Neural crest cell (in vitro differentiated cells): ENCODE results near the gene RAB11FIP3. TPM values are rescaled to one million over a fixed set of nuclear protein-coding genes. Genes with fewer than 3 reads are reported as not detected.

ENCODE experiments used
- DNase-seq: peaks from one replicate; pipeline ENCODE4 v3.0.0; 2021; ENCODE audit warnings: low read depth, mixed read lengths, low spot score
- H3K27ac Mint-ChIP-seq: one replicate; pipeline ENCODE4 v1.8.0; 2021; ENCODE audit warnings: mild to moderate bottlenecking, mixed read lengths; ENCODE audit not compliant: unreplicated experiment
- H3K27me3 Mint-ChIP-seq: 2 replicates; pipeline ENCODE4 v1.8.0; 2021; ENCODE audit warnings: low read depth, mild to moderate bottlenecking, mixed read lengths
- H3K36me3 Mint-ChIP-seq: 2 replicates; pipeline ENCODE4 v1.8.0; 2021; ENCODE audit warnings: low read depth, mild to moderate bottlenecking, mixed read lengths
- H3K4me1 Mint-ChIP-seq: 2 replicates; pipeline ENCODE4 v1.8.0; 2021; ENCODE audit warnings: mixed read lengths
- H3K4me3 Mint-ChIP-seq: one replicate; pipeline ENCODE4 v1.8.0; 2021; ENCODE audit warnings: mild to moderate bottlenecking, mixed read lengths
- H3K9me3 Mint-ChIP-seq: 2 replicates; pipeline ENCODE4 v1.8.0; 2021; ENCODE audit warnings: mixed read lengths
- total RNA-seq: library from RNA; stranded (reverse); gene quantifications from 2 replicates; pipeline ENCODE4 v1.2.1, GENCODE V29; 2021
- TF ChIP-seq, protein P1 (sequence below): fragments of 200-600 bp; sonication (generic); conservative IDR thresholded peaks from 2 replicates; pipeline ENCODE4 v1.5.0; 2021; ENCODE audit warnings: antibody characterized with exemption, mild to moderate bottlenecking

The RAB11FIP3 gene
- total RNA-seq, 1 donor from 2014 or later, result 72.2 TPM

DNA sequence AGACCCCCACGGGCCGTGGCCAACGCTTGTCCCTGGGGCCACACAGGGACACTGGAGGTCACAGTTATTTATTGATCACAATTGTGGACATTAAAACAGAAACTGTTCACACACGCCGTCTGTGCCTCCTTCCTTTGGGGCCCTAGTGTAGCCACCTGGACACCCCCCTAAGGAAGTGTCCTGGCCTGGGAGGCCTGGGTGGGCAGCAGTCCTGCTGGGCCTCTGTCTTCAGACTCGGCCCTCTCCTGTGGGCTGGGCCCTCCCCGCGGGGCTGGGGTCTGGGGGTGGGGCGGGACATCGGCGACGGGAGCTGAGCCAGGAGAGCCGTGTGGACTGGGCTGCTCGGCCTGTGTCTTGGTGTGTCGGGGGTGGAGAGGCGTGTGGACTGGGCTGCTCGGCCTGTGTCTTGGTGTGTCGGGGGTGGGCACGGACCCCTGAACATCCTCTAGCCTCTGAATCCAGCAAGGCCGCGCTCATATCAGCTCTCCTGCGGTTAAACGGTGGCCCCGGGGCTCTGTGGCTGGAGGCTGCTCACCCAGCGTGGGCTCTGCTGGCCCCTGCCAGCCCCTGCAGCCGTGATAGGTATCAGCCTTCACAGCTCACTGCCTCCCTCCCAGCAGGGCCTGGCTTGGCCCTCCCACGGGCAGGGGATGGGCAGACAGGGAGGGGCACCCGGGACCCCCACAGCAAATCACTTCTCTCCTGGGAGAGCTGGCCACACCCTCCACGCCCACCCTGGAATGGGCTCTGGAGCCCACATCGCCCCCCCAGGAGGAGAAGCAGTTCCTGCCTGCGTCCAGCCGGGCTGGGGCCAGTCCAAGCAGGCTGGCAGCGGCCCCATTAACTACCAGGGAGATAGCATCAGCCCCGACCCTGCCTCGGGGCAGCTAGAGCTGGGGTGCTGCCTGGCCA is 140.2 kb downstream of the RAB11FIP3 start:
- DNase-seq, result no peak
- TF ChIP-seq, protein P1, sequence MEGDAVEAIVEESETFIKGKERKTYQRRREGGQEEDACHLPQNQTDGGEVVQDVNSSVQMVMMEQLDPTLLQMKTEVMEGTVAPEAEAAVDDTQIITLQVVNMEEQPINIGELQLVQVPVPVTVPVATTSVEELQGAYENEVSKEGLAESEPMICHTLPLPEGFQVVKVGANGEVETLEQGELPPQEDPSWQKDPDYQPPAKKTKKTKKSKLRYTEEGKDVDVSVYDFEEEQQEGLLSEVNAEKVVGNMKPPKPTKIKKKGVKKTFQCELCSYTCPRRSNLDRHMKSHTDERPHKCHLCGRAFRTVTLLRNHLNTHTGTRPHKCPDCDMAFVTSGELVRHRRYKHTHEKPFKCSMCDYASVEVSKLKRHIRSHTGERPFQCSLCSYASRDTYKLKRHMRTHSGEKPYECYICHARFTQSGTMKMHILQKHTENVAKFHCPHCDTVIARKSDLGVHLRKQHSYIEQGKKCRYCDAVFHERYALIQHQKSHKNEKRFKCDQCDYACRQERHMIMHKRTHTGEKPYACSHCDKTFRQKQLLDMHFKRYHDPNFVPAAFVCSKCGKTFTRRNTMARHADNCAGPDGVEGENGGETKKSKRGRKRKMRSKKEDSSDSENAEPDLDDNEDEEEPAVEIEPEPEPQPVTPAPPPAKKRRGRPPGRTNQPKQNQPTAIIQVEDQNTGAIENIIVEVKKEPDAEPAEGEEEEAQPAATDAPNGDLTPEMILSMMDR, result no peak
- Mint-ChIP-seq H3K9me3 (no peaks in the 10 kb centered on the region), H3K4me3 (no peak overlapping the region), H3K27me3 (peaks cover 23% of the 10 kb centered on the region), H3K4me1 (peaks cover 15% of the 10 kb centered on the region), H3K36me3 (no peaks in the 10 kb centered on the region), H3K27ac (no peak overlapping the region)

GRCh38 chr16:566475-567372 is 141.3 kb downstream of the RAB11FIP3 start, which contains the start of gene NHLRC4:
TSS of gene NHLRC4 (plus strand) at chr16:567005. CDS start at chr16:568048, 1,043 bp downstream.
- H3K27ac Mint-ChIP-seq, result no peak within 1 kb of the TSS
- no peaks in the 10 kb centered on the region for H3K36me3 Mint-ChIP-seq
- H3K4me3 Mint-ChIP-seq, result peak within 1 kb of the TSS; percentile 73

GRCh38 chr16:567373-568256 is 142.2 kb downstream of the RAB11FIP3 start:
- Mint-ChIP-seq H3K27ac (no peak overlapping the region), H3K27me3 (peaks cover 8% of the 10 kb centered on the region), H3K4me3 (peak overlapping the region; percentile 73), H3K4me1 (peaks cover 29% of the 10 kb centered on the region), H3K9me3 (no peaks in the 10 kb centered on the region), H3K36me3 (no peaks in the 10 kb centered on the region)
- TF ChIP-seq, protein P1, result no peak
- no peak for DNase-seq

More at GRCh38 chr16:566475-567372, 141.3 kb downstream of the RAB11FIP3 start, which contains the start of gene NHLRC4:
- TF ChIP-seq, protein P1, result no peak
- H3K9me3 Mint-ChIP-seq, result no peaks in the 10 kb centered on the region
- H3K4me1 Mint-ChIP-seq, result peaks cover 25% of the 10 kb centered on the region
- peak; percentile 43 for DNase-seq
- H3K27me3 Mint-ChIP-seq, result peaks cover 16% of the 10 kb centered on the region

GRCh38 chr16:568401-569258 is 143.2 kb downstream of the RAB11FIP3 start:
- H3K9me3 Mint-ChIP-seq, result no peaks in the 10 kb centered on the region
- no peak for DNase-seq
- H3K36me3 Mint-ChIP-seq, result no peaks in the 10 kb centered on the region
- peaks cover 2% of the 10 kb centered on the region for H3K27me3 Mint-ChIP-seq
- TF ChIP-seq, protein P1, result no peak
- peak overlapping the region; percentile 93 for H3K4me3 Mint-ChIP-seq
- no peak overlapping the region for H3K27ac Mint-ChIP-seq
- H3K4me1 Mint-ChIP-seq, result peaks cover 29% of the 10 kb centered on the region
